HUES48 (cell line): ENCODE data around the gene FBXL3.

Experiments
- H3K27ac ChIP-seq: one replicate; pipeline ENCODE4 v1.7.0; 2013; ENCODE audit warnings: low read depth, low read length, inconsistent platforms
- H3K27me3 ChIP-seq: 2 replicates; pipeline ENCODE4 v1.6.1; 2013; ENCODE audit warnings: mild to moderate bottlenecking, low read length; ENCODE audit not compliant: control insufficient read depth, insufficient read depth
- H3K36me3 ChIP-seq: 2 replicates; pipeline ENCODE4 v1.6.1; 2013; ENCODE audit warnings: low read length; ENCODE audit not compliant: control insufficient read depth, insufficient read depth
- H3K4me1 ChIP-seq: 2 replicates; pipeline ENCODE4 v1.6.1; 2013; ENCODE audit warnings: mild to moderate bottlenecking, low read length; ENCODE audit not compliant: control insufficient read depth, insufficient read depth
- H3K4me3 ChIP-seq: 2 replicates; pipeline ENCODE4 v1.5.1; 2013; ENCODE audit warnings: mild to moderate bottlenecking, low read depth, low read length
- H3K9ac ChIP-seq: 2 replicates; pipeline ENCODE4 v1.6.1; 2013; ENCODE audit warnings: mild to moderate bottlenecking, low read depth, low read length, moderate library complexity
- H3K9me3 ChIP-seq: 2 replicates; pipeline ENCODE4 v1.6.1; 2013; ENCODE audit warnings: low read length; ENCODE audit not compliant: control insufficient read depth, insufficient read depth

The FBXL3 gene

GRCh38 chr13:77026861-77027621 is at the start of gene FBXL3:
Gene FBXL3, minus strand, starts transcription at chr13:77027159. Its CDS starts 5,299 bp downstream, at chr13:77021860.
- peak within 1 kb of the TSS; percentile 97 for H3K27ac ChIP-seq
- H3K36me3 ChIP-seq: no peaks in the 10 kb centered on the region
- H3K4me1 ChIP-seq: peaks cover 15% of the 10 kb centered on the region
- peak within 1 kb of the TSS; percentile 91 for H3K9ac ChIP-seq
- peak within 1 kb of the TSS; percentile 71 for H3K4me3 ChIP-seq
- H3K27me3 ChIP-seq: no peaks in the 10 kb centered on the region
- H3K9me3 ChIP-seq: no peaks in the 10 kb centered on the region

- H3K9ac ChIP-seq: no peak overlapping the region
- H3K4me1 ChIP-seq: no peaks in the 10 kb centered on the region
- H3K27ac ChIP-seq: no peak overlapping the region
- H3K27me3 ChIP-seq: no peaks in the 10 kb centered on the region
- H3K36me3 ChIP-seq: peaks cover 62% of the 10 kb centered on the region
- H3K4me3 ChIP-seq: no peak overlapping the region
- no peaks in the 10 kb centered on the region for H3K9me3 ChIP-seq
Measured at GRCh38 chr13:77067519-77067918, 40.6 kb upstream of the FBXL3 start.

- Histone ChIP-seq H3K4me3 (no peak overlapping the region), H3K27ac (no peak overlapping the region), H3K9ac (no peak overlapping the region), H3K36me3 (peaks cover 76% of the 10 kb centered on the region), H3K9me3 (no peaks in the 10 kb centered on the region), H3K4me1 (no peaks in the 10 kb centered on the region), H3K27me3 (no peaks in the 10 kb centered on the region)
Measured at GRCh38 chr13:77065461-77066147, 38.6 kb upstream of the FBXL3 start.

- Histone ChIP-seq H3K9me3 (no peaks in the 10 kb centered on the region), H3K27ac (no peak overlapping the region), H3K27me3 (no peaks in the 10 kb centered on the region), H3K9ac (no peak overlapping the region), H3K4me1 (no peaks in the 10 kb centered on the region), H3K4me3 (no peak overlapping the region), H3K36me3 (peaks cover 67% of the 10 kb centered on the region)
Measured at GRCh38 chr13:77062097-77062496, 35.1 kb upstream of the FBXL3 start.

- peaks cover 67% of the 10 kb centered on the region for H3K36me3 ChIP-seq
- no peaks in the 10 kb centered on the region for H3K4me1 ChIP-seq
- H3K9ac ChIP-seq: no peak overlapping the region
- no peaks in the 10 kb centered on the region for H3K9me3 ChIP-seq
- H3K27me3 ChIP-seq: no peaks in the 10 kb centered on the region
- no peak overlapping the region for H3K27ac ChIP-seq
- no peak overlapping the region for H3K4me3 ChIP-seq
Measured at GRCh38 chr13:77061362-77061761, 34.4 kb upstream of the FBXL3 start.

- Histone ChIP-seq H3K9ac (no peak overlapping the region), H3K9me3 (no peaks in the 10 kb centered on the region), H3K36me3 (peaks cover 48% of the 10 kb centered on the region), H3K27me3 (no peaks in the 10 kb centered on the region), H3K27ac (no peak overlapping the region), H3K4me1 (no peaks in the 10 kb centered on the region), H3K4me3 (no peak overlapping the region)
Measured at GRCh38 chr13:77056886-77057285, 29.9 kb upstream of the FBXL3 start.

DNA sequence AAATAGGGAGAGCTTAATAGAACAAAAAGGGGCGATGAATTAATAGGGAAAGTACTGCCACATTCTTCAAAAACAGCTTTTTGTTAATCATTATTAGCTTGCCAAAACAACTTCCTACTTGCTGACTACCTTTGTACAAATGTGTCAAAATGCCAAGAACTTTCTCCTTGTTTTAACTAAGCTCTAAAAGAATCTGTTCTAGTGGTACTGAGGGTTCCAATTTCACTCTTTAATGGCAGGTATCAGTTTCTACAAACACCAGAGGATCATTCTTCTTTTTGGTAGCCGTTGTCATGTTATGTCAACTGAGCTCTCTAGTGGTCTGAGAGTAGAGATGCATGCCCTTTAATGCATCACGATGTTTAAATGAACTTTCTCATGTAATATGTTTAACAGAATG is 29.4 kb upstream of the FBXL3 start:
- no peak overlapping the region for H3K9ac ChIP-seq
- no peaks in the 10 kb centered on the region for H3K4me1 ChIP-seq
- no peaks in the 10 kb centered on the region for H3K9me3 ChIP-seq
- H3K27ac ChIP-seq: no peak overlapping the region
- H3K27me3 ChIP-seq: no peaks in the 10 kb centered on the region
- H3K36me3 ChIP-seq: peaks cover 51% of the 10 kb centered on the region
- H3K4me3 ChIP-seq: no peak overlapping the region

DNA sequence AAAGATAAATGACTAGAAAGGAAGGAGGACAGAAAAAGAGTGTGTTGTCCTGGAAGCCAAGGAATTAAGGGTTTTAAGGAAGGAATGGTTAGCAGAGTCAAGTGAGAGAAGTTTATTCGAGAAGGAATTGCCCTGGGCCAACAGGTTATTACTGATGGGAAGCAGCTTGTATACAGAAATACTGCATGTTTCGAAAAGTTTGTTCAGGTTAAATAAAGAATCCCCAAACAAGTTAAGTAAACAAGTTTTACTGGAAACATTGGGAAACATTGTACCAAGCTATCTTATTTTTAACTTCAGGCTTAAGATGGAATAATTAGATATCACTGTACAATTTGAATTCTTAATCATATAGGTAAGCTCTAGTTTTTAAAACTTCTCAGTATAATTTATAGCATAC is 28.2 kb upstream of the FBXL3 start:
- no peak overlapping the region for H3K27ac ChIP-seq
- H3K9me3 ChIP-seq: no peaks in the 10 kb centered on the region
- H3K36me3 ChIP-seq: peaks cover 56% of the 10 kb centered on the region

GRCh38 chr13:77053192-77053591 is 26.2 kb upstream of the FBXL3 start:
- Histone ChIP-seq H3K27ac (no peak overlapping the region), H3K9ac (no peak overlapping the region), H3K4me3 (no peak overlapping the region), H3K4me1 (peaks cover 13% of the 10 kb centered on the region), H3K9me3 (no peaks in the 10 kb centered on the region), H3K36me3 (peaks cover 50% of the 10 kb centered on the region), H3K27me3 (no peaks in the 10 kb centered on the region)

More for the DNA sequence above, 28.2 kb upstream of the FBXL3 start:
- no peaks in the 10 kb centered on the region for H3K27me3 ChIP-seq
- H3K4me1 ChIP-seq: no peaks in the 10 kb centered on the region
- H3K9ac ChIP-seq: no peak overlapping the region
- no peak overlapping the region for H3K4me3 ChIP-seq

GRCh38 chr13:77048681-77049080 is 21.7 kb upstream of the FBXL3 start:
- Histone ChIP-seq H3K36me3 (peaks cover 26% of the 10 kb centered on the region), H3K27ac (peak overlapping the region; percentile 82)

GRCh38 chr13:77047649-77048343 is 20.8 kb upstream of the FBXL3 start:
- H3K4me3 ChIP-seq: 0 out of 2 replicates have a peak overlapping the region, but pooled peaks have one; percentile 30
- H3K4me1 ChIP-seq: peaks cover 16% of the 10 kb centered on the region
- H3K9me3 ChIP-seq: no peaks in the 10 kb centered on the region
- no peaks in the 10 kb centered on the region for H3K27me3 ChIP-seq
- peaks cover 26% of the 10 kb centered on the region for H3K36me3 ChIP-seq
- H3K27ac ChIP-seq: peak overlapping the region; percentile 82
- H3K9ac ChIP-seq: no peak overlapping the region

More at GRCh38 chr13:77048681-77049080, 21.7 kb upstream of the FBXL3 start:
- peak overlapping the region; percentile 30; the same call in 1 of the 2 replicates for H3K4me3 ChIP-seq
- H3K27me3 ChIP-seq: no peaks in the 10 kb centered on the region
- H3K4me1 ChIP-seq: peaks cover 16% of the 10 kb centered on the region
- H3K9me3 ChIP-seq: no peaks in the 10 kb centered on the region
- H3K9ac ChIP-seq: no peak overlapping the region
